ENCODE results near the gene UCHL3. TPM values are rescaled to one million over a fixed set of nuclear protein-coding genes. Genes with fewer than 3 reads are reported as not detected.

Gene UCHL3
- total and polyA plus RNA-seq, 10 of the 15 experiments (the other 5 are each of a cell fraction or from before 2014, with no cell fraction given), result 52.5 to 179 (median 104) TPM

GRCh38 chr13:75635101-75635827 lies 85.7 kb downstream of the UCHL3 start (continued):
- TF ChIP-seq NRF1 (conservative IDR thresholded peaks at IDR 0.05; ENCODE audit: low read depth, low read length) (no peak), SREBF2 (IDR thresholded peaks at IDR 0.05; ENCODE audit: low read length) (no peak)

GRCh38 chr13:75635828-75636435 lies 86.3 kb downstream of the UCHL3 start, which contains the start of gene LMO7:
LMO7 (plus strand) TSS chr13:75636330; CDS start chr13:75636658, 328 bp downstream.
- no TSS peak for BruUV-seq (replicated peaks)
- no peaks in the 10 kb centered on the region for H3K27me3 ChIP-seq (replicated peaks in 1 of 2; ENCODE audit: control insufficient read depth in 2 of 2, insufficient read depth in 2 of 2, low read length in 1 of 2)
- TF ChIP-seq IKZF1 (conservative IDR thresholded peaks at IDR 0.05) (peak; percentile 51; the same call in 1 of the 2 replicates), GATAD2B (conservative IDR thresholded peaks at IDR 0.05; ENCODE audit: low read depth) (peak; percentile 55), GABPA (IDR thresholded peaks at IDR 0.05; ENCODE audit: low read depth) (no peak), POLR2A (IDR thresholded peaks at IDR 0.05; ENCODE audit: low read depth, low read length) (peak; percentile 77), TCF12 (IDR thresholded peaks at IDR 0.05; ENCODE audit: low read depth, low read length) (0 out of 2 replicates have a peak, but pooled peaks have one; percentile 33), SMARCA5 (IDR thresholded peaks at IDR 0.05) (no peak), LARP7 (IDR thresholded peaks at IDR 0.05) (0 out of 2 replicates have a peak, but pooled peaks have one; percentile 30), NR2F1 (conservative IDR thresholded peaks at IDR 0.05) (peak; percentile 70; the same call in 1 of the 2 replicates)
- TF ChIP-seq, protein P1, sequence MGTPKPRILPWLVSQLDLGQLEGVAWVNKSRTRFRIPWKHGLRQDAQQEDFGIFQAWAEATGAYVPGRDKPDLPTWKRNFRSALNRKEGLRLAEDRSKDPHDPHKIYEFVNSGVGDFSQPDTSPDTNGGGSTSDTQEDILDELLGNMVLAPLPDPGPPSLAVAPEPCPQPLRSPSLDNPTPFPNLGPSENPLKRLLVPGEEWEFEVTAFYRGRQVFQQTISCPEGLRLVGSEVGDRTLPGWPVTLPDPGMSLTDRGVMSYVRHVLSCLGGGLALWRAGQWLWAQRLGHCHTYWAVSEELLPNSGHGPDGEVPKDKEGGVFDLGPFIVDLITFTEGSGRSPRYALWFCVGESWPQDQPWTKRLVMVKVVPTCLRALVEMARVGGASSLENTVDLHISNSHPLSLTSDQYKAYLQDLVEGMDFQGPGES (IDR thresholded peaks at IDR 0.05), result no peak
- intact Hi-C loops (cut with micrococcal nuclease; ENCODE audit: unreplicated experiment) (loop anchor here (5.0 kb wide), 1 partner anchor 64 kb away; no protein-coding TSS in a partner anchor), in situ Hi-C loops (cut with MboI) (no loop called here)
- DNase-seq (ENCODE audit: low read depth, low spot score) (no peak), FAIRE-seq (no peak), ATAC-seq (peak; percentile 74)
- H2AFZ ChIP-seq (ENCODE audit: control insufficient read depth, low read depth, low read length), result peak within 1 kb of the TSS; percentile 77
- ChIA-PET SMC1A (ENCODE audit: uncharacterized antibody, unreplicated experiment) (no interaction called here), RAD21 (ENCODE audit: unreplicated experiment) (interaction anchor here (0.7 to 1.2 kb wide), 2 partner anchors 86 to 267 kb away, joined by 4 to 6 read pairs; partner anchors contain the start of gene UCHL3), CTCF (interaction anchor here (1.2 kb wide), 1 partner anchor 60 kb away, joined by 3 read pairs; no protein-coding TSS in a partner anchor), POLR2A (interaction anchor here (1.5 kb wide), 1 partner anchor 86 kb away, joined by 3 read pairs; the partner anchor contains the start of gene UCHL3)
- peak within 1 kb of the TSS; percentile 57 for H3K9ac ChIP-seq (ENCODE audit: control insufficient read depth, insufficient read depth, low read length)
- H3K9me3 ChIP-seq (replicated peaks; ENCODE audit: control insufficient read depth, insufficient read depth, low read length), result no peaks in the 10 kb centered on the region
- no peaks in the 10 kb centered on the region; the same call in 1 of the 2 replicates for H3K4me1 ChIP-seq (ENCODE audit: control insufficient read depth, insufficient read depth, low read length)
- H3K79me2 ChIP-seq (ENCODE audit: control insufficient read depth, insufficient read depth, low read length), result peaks cover 10% of the 10 kb centered on the region
- H3K4me2 ChIP-seq (ENCODE audit: control insufficient read depth, insufficient read depth), result peak within 1 kb of the TSS; percentile 82
- H4K20me1 ChIP-seq (ENCODE audit: control insufficient read depth, insufficient read depth), result no peaks in the 10 kb centered on the region
- H3K36me3 ChIP-seq (ENCODE audit: control insufficient read depth in 2 of 2, insufficient read depth in 2 of 2, low read length in 1 of 2), result no peaks in the 10 kb centered on the region
- WGBS (ENCODE audit: insufficient coverage, insufficient replicate concordance, low lambda C conversion rate, missing lambda C conversion rate), result 0% methylated on average over 14 of the region's 76 CpGs
- peak within 1 kb of the TSS; percentile 22; the same call in 1 of the 2 replicates for H3K27ac ChIP-seq (ENCODE audit: control insufficient read depth, insufficient read depth)
- peak within 1 kb of the TSS; percentile 86 for H3K4me3 ChIP-seq
